HCT116 (cell line): ENCODE measurements around the gene SBK2.
"Not testable (repeated sequence)": the region's sequence is repeated elsewhere in the genome, so short reads cannot be mapped to it uniquely, and the experiment has no call there.

Experiments used
- CTCF ChIP-seq, 3 experiments: fragments of 200-600 bp in 1 of 3; sonication (generic) in 1 of 3; IDR thresholded peaks in 2 of 3; conservative IDR thresholded peaks in 1 of 3; 2 replicates each; pipeline ENCODE4 v1.5.1; 2012 to 2017; ENCODE audit warnings: low read depth in 2 of 3, low read length in 2 of 3, antibody characterized with exemption in 1 of 3, borderline replicate concordance in 1 of 3, control low read depth in 1 of 3, mild to moderate bottlenecking in 1 of 3, mixed read lengths in 1 of 3, mixed run types in 1 of 3, moderate library complexity in 1 of 3; ENCODE audit not compliant: insufficient read depth in 1 of 3
- MAX ChIP-seq: IDR thresholded peaks from 2 replicates; pipeline ENCODE4 v1.6.1; 2012
- POLR2A ChIP-seq: IDR thresholded peaks from 2 replicates; pipeline ENCODE4 v1.7.0; 2011; ENCODE audit warnings: borderline replicate concordance; ENCODE audit not compliant: insufficient read depth, insufficient read length; ENCODE audit errors: extremely low read depth
- POLR2AphosphoS5 ChIP-seq: IDR thresholded peaks from 2 replicates; pipeline ENCODE4 v1.6.1; 2011; ENCODE audit warnings: mild to moderate bottlenecking, low read depth, low read length, moderate library complexity
- RAD21 ChIP-seq: IDR thresholded peaks from 2 replicates; pipeline ENCODE4 v1.6.1; 2012; ENCODE audit warnings: low read depth, mild to moderate bottlenecking
- REST ChIP-seq: IDR thresholded peaks from 2 replicates; pipeline ENCODE4 v1.6.1; 2012; ENCODE audit warnings: low read depth
- SRF ChIP-seq: IDR thresholded peaks from 2 replicates; pipeline ENCODE4 v1.6.1; 2012; ENCODE audit warnings: low read depth
- TCF7L2 ChIP-seq: IDR thresholded peaks from 2 replicates; pipeline ENCODE4 v1.7.0; 2011; ENCODE audit warnings: borderline replicate concordance, inconsistent platforms; ENCODE audit not compliant: insufficient read depth, insufficient read length; ENCODE audit errors: extremely low read depth
- ZFX ChIP-seq: fragments of 450-650 bp; IDR thresholded peaks from 2 replicates; pipeline ENCODE4 v1.6.1; 2017
- ZNF274 ChIP-seq: fragments of 200-500 bp; sonication (Bioruptor generic); IDR thresholded peaks from 2 replicates; pipeline ENCODE4 v1.6.1; 2014; ENCODE audit warnings: mild to moderate bottlenecking, low read depth, low read length, inconsistent platforms

GRCh38 chr19:55569477-55569876 lies 32.5 kb upstream of the SBK2 start:
- not testable (repeated sequence) for TF ChIP-seq ZNF274; CTCF (IDR thresholded peaks at IDR 0.05 in 2 of 3, conservative IDR thresholded peaks at IDR 0.05 in 1 of 3; ENCODE audit: borderline replicate concordance in 1 of 3, insufficient read depth in 1 of 3, low read depth in 2 of 3, low read length in 2 of 3); SRF; MAX; ZFX; REST; POLR2A; POLR2AphosphoS5; TCF7L2; RAD21
